Progenitor cell of endocrine pancreas (in vitro differentiated cells): Measurements from ENCODE around the gene TMEM266. TPM values are rescaled to one million over a fixed set of nuclear protein-coding genes. Genes with fewer than 3 reads are reported as not detected.

Experiments used
- DNase-seq: peaks from one replicate; pipeline ENCODE4 v3.0.0; 2021; ENCODE audit warnings: low spot score; ENCODE audit not compliant: unreplicated experiment
- H3K27ac Mint-ChIP-seq: 2 replicates; pipeline ENCODE4 v1.8.0; 2021; ENCODE audit warnings: mild to moderate bottlenecking, moderate library complexity, mixed read lengths
- H3K27me3 Mint-ChIP-seq: 2 replicates; pipeline ENCODE4 v1.8.0; 2021; ENCODE audit warnings: mixed read lengths
- H3K36me3 Mint-ChIP-seq: 2 replicates; pipeline ENCODE4 v1.8.0; 2022; ENCODE audit warnings: mixed read lengths; ENCODE audit not compliant: insufficient read depth
- H3K4me1 Mint-ChIP-seq: 2 replicates; pipeline ENCODE4 v1.8.0; 2021; ENCODE audit warnings: low read depth, mixed read lengths
- H3K4me3 Mint-ChIP-seq: 2 replicates; pipeline ENCODE4 v1.8.0; 2021; ENCODE audit warnings: low read depth, mild to moderate bottlenecking, moderate library complexity, mixed read lengths
- H3K9me3 Mint-ChIP-seq: 2 replicates; pipeline ENCODE4 v1.8.0; 2021; ENCODE audit warnings: low read depth, mixed read lengths
- total RNA-seq: library from RNA; stranded (reverse); gene quantifications from 2 replicates; pipeline ENCODE4 v1.2.1, GENCODE V29; 2021
- TF ChIP-seq, protein P1 (sequence below): fragments of 200-600 bp; sonication (generic); IDR thresholded peaks from one replicate; pipeline ENCODE4 v1.5.0; 2021; ENCODE audit warnings: antibody characterized with exemption, mild to moderate bottlenecking; ENCODE audit not compliant: unreplicated experiment

The TMEM266 gene
- total RNA-seq, 1 donor from 2014 or later, result 0.50 TPM

DNA sequence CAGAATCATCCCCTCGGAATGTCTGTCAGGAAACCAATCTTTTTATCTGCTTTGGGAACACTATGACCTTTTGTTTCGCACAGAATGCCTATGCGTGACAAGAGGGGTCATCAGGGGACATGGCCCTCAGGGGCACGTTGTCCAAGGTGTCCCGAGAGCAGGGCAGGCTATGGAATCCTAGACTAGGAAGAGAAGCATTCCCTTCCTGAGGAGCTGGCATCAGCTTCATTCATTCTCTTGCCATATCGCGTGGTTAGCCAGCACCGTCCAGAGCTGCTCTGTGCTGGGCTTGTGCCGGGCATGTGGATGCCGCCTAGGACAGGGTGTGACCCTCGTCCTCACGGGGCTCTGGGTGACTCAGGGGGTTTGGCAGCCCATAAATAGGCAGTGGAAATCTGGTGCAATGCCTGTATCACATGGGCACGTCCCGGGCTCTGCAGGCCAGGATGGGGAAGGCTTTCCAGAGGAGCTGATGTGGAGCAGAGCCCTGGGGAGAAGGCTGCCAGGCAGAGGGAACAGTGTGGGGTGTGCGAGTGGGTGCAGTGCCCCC is 117.8 kb downstream of the TMEM266 start:
- Mint-ChIP-seq H3K4me3 (no peak overlapping the region), H3K27ac (no peak overlapping the region)
- no peak for DNase-seq

DNA sequence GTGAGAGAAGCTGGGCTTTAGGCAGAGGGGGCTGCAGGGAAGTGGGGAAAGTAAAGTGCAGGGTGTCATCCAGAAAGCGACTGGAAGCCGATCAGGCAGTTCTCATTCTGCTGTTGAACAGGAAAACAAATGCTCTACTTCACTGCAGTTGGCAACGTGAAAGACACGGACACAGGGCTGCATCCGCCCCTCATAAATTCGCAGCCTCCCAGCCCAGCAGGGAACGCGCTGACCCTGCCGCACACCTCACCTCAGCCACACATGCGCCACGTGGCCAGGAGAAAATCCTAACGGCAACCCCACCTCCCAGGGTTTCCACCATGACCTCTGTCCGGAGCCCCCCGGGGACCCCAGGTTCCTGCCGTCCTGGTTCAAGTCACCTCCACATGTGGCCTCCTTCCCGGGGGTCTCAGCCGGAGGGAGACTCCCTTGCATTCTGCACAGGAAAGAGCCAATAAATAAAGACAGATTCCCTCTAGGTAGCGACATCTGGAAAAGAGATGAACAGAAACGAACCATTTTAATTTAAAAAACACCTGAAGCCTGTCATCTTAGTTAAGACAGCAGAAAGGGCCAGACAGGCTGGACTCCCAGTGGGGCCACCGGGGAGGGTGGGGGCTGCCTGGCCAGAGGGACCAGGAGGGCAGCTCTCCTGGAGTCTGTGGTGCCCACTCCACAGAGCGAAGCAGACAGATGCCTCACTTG is 118.7 kb downstream of the TMEM266 start:
- Mint-ChIP-seq H3K9me3 (no peaks in the 10 kb centered on the region), H3K27ac (no peak overlapping the region), H3K4me3 (no peak overlapping the region), H3K4me1 (no peaks in the 10 kb centered on the region), H3K36me3 (no peaks in the 10 kb centered on the region), H3K27me3 (peaks cover 17% of the 10 kb centered on the region)
- TF ChIP-seq, protein P1, sequence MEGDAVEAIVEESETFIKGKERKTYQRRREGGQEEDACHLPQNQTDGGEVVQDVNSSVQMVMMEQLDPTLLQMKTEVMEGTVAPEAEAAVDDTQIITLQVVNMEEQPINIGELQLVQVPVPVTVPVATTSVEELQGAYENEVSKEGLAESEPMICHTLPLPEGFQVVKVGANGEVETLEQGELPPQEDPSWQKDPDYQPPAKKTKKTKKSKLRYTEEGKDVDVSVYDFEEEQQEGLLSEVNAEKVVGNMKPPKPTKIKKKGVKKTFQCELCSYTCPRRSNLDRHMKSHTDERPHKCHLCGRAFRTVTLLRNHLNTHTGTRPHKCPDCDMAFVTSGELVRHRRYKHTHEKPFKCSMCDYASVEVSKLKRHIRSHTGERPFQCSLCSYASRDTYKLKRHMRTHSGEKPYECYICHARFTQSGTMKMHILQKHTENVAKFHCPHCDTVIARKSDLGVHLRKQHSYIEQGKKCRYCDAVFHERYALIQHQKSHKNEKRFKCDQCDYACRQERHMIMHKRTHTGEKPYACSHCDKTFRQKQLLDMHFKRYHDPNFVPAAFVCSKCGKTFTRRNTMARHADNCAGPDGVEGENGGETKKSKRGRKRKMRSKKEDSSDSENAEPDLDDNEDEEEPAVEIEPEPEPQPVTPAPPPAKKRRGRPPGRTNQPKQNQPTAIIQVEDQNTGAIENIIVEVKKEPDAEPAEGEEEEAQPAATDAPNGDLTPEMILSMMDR, result no peak
- no peak for DNase-seq

More for the DNA sequence above, 117.8 kb downstream of the TMEM266 start:
- H3K27me3 Mint-ChIP-seq, result peaks cover 22% of the 10 kb centered on the region
- H3K4me1 Mint-ChIP-seq, result no peaks in the 10 kb centered on the region
- no peaks in the 10 kb centered on the region for H3K9me3 Mint-ChIP-seq
- no peaks in the 10 kb centered on the region for H3K36me3 Mint-ChIP-seq
- TF ChIP-seq, protein P1, result no peak

DNA sequence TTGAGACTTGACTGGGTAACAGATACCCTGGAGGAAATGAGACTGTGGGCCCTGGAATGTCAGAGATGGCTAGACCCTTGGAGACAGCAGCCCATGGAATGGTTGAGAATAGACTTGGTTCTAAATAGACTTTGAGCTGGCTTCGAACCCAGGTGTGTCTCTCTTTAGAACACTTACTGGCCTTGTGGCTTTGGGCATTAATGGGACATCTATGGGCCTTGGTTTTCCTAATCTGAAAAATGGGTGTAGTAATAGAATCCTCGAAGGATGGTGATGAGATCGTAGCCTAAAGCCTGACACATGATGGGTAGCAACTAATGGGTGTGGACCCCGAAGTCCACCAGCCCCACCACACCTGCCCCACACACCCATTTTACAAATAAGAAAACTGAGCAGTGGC is 119.2 kb downstream of the TMEM266 start:
- H3K4me1 Mint-ChIP-seq, result no peaks in the 10 kb centered on the region
- no peak overlapping the region for H3K27ac Mint-ChIP-seq
- H3K9me3 Mint-ChIP-seq, result no peaks in the 10 kb centered on the region
- no peak overlapping the region for H3K4me3 Mint-ChIP-seq
- no peak for DNase-seq
- TF ChIP-seq, protein P1, result no peak
- H3K36me3 Mint-ChIP-seq, result no peaks in the 10 kb centered on the region
- peaks cover 17% of the 10 kb centered on the region for H3K27me3 Mint-ChIP-seq

DNA sequence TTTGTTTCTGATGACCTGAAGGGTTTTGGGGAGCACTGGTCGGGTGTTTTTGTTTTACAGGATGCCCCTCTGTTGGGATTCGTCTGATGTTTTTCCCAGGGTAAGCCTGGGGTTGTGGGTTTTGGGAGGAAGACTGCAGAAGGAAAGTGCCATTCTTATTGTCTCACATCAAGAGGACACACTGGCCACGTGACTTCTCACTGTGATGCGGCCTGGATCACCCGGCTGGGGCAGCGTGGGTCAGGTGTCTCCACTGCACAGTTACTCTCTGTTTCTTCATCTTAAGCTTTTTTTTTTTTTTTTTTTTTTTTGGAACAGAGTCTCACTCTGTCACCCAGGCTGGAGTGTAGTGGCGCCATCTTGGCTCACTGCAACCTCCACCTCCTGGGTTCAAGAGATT is 120.5 kb downstream of the TMEM266 start:
- H3K27ac Mint-ChIP-seq, result no peak overlapping the region
- TF ChIP-seq, protein P1, result no peak
- H3K4me1 Mint-ChIP-seq, result no peaks in the 10 kb centered on the region
- H3K9me3 Mint-ChIP-seq, result no peaks in the 10 kb centered on the region
- H3K27me3 Mint-ChIP-seq, result peaks cover 17% of the 10 kb centered on the region
- no peaks in the 10 kb centered on the region for H3K36me3 Mint-ChIP-seq
- DNase-seq, result no peak
- H3K4me3 Mint-ChIP-seq, result no peak overlapping the region

DNA sequence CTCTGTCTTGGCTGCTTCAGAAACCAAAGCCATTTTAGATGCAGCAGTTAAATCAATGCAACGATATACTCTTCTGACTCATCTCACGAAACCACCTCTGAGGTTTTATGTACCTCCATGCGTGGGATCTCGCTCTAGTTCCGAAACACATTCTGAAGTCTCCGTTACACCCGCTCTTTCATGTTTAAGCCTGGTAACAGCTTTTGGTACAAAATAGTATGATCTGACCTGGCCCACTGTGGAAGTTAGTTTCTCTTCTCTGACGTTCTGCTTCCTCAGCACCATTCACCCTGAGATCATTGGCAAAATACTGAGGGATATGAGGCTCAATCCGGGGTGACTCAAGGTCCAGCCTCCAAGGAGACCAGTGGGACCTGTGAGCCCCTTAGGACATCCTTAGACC is 121.9 kb downstream of the TMEM266 start:
- H3K4me3 Mint-ChIP-seq, result no peak overlapping the region
- peaks cover 20% of the 10 kb centered on the region for H3K27me3 Mint-ChIP-seq
- peaks cover 1% of the 10 kb centered on the region for H3K4me1 Mint-ChIP-seq
- no peak overlapping the region for H3K27ac Mint-ChIP-seq
- no peaks in the 10 kb centered on the region for H3K36me3 Mint-ChIP-seq
- DNase-seq, result no peak
- TF ChIP-seq, protein P1, result no peak
- no peaks in the 10 kb centered on the region for H3K9me3 Mint-ChIP-seq
